VCaP (cell line): ENCODE results near the gene INSM2.

Experiments used
- H3K27ac ChIP-seq: fragments of 450-650 bp; 2 replicates; pipeline ENCODE4 v1.5.1; 2017
- TF ChIP-seq, protein P1 (sequence below): fragments of 450-650 bp; conservative IDR thresholded peaks from 2 replicates; pipeline ENCODE4 v1.5.1; 2017; ENCODE audit warnings: mild to moderate bottlenecking, moderate library complexity

The INSM2 gene

GRCh38 chr14:35549551-35549950, 15.6 kb downstream of the INSM2 start:
- H3K27ac ChIP-seq = no peak overlapping the region
- TF ChIP-seq, protein P1, sequence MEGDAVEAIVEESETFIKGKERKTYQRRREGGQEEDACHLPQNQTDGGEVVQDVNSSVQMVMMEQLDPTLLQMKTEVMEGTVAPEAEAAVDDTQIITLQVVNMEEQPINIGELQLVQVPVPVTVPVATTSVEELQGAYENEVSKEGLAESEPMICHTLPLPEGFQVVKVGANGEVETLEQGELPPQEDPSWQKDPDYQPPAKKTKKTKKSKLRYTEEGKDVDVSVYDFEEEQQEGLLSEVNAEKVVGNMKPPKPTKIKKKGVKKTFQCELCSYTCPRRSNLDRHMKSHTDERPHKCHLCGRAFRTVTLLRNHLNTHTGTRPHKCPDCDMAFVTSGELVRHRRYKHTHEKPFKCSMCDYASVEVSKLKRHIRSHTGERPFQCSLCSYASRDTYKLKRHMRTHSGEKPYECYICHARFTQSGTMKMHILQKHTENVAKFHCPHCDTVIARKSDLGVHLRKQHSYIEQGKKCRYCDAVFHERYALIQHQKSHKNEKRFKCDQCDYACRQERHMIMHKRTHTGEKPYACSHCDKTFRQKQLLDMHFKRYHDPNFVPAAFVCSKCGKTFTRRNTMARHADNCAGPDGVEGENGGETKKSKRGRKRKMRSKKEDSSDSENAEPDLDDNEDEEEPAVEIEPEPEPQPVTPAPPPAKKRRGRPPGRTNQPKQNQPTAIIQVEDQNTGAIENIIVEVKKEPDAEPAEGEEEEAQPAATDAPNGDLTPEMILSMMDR = no peak

DNA sequence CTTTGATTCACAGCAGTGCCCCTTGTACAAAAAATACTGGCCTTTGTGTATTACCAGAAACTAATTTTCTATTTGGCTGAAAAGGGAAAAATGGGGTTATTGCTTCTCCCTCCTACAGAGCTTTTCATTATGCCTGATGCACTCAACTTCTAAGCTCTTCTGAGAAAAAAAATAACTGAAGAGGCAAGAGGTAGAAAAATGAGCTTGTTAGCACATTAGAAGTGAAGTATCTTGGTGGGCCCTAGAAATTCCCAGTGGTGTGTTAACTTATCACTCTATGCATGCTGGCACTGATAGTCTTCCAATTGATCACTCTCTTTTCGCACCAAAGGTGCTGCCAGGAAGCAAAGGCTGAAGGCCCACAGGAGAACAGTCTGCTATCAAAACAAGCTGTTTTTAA, 17.1 kb downstream of the INSM2 start:
- TF ChIP-seq, protein P1 = no peak
- H3K27ac ChIP-seq = no peak overlapping the region

- H3K27ac ChIP-seq = no peak overlapping the region
- TF ChIP-seq, protein P1 = no peak
These were observed 19.8 kb downstream of the INSM2 start for GRCh38 chr14:35553808-35554207.

DNA sequence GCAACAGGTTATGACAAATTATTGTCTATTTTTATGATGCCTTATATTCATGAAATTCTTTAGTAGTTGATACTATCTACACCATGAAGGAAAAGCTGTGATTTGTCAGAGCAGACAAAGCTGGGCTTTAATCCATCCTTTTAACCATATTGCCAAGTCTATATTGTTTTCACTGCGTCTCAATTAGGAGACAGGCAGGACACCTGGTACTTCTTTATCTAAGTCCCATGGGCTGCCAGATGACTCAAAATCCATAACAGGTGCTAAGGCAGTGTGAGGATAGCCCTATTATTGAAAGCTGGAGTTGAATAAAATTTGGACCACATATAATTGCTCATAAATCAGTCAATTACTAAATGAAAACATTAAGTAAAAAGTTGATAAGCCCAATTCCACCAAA, 22.6 kb downstream of the INSM2 start:
- TF ChIP-seq, protein P1 = no peak
- H3K27ac ChIP-seq = no peak overlapping the region

- TF ChIP-seq, protein P1 = no peak
- H3K27ac ChIP-seq = no peak overlapping the region
These were observed 23.3 kb downstream of the INSM2 start for GRCh38 chr14:35557221-35557747.

DNA sequence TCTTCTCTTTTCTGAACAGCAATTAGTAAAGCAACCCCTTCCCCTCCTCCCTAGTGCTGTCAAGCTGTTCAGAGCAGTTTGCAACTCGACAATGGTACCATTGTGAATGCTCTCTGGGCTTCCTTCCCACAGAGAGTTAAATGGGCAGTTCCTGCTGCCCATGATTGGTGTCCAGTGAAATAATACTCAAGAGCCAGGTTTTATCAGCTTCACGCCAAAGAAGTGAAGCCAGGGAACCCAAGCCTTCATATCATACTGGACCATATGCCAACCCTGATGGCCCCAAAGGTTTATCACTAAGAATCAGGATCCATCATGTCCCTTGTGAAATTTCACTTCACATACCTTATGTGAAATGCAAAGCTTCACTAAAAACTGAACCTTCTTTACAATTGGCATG, 24.7 kb downstream of the INSM2 start:
- H3K27ac ChIP-seq = no peak overlapping the region
- TF ChIP-seq, protein P1 = no peak

DNA sequence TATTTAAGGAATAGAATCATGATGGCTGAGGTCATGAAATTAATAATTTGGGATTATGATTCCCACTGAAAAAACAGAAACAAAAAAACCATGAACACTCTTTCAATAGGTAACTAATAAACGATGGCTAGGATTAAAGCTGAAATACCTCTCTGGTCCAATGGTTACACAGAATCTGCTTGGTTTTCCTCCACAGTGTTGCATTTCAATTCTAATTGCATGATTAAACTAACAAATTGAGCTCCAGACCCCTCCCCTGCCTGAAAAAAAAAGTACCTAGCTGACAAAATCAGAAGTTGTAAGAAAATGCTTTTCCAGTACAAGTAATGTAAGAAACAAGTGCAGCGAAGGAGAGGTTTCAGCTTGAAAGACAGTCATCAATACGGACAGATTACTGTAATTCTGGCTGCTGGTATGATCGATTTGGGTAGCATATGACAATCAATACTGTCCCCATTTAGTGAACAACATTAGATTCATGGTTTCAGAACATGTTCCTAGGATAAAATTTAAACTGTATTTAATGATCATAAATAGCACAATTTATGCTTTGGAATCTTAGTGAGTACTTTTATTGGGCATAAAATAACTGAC, 32.0 kb downstream of the INSM2 start:
- no peak overlapping the region for H3K27ac ChIP-seq
- TF ChIP-seq, protein P1 = no peak
